Measurements from ENCODE around the gene EPB41L5.
"Not testable (repeated sequence)": the region's sequence is repeated elsewhere in the genome, so short reads cannot be mapped to it uniquely, and the experiment has no call there.

The EPB41L5 gene

DNA sequence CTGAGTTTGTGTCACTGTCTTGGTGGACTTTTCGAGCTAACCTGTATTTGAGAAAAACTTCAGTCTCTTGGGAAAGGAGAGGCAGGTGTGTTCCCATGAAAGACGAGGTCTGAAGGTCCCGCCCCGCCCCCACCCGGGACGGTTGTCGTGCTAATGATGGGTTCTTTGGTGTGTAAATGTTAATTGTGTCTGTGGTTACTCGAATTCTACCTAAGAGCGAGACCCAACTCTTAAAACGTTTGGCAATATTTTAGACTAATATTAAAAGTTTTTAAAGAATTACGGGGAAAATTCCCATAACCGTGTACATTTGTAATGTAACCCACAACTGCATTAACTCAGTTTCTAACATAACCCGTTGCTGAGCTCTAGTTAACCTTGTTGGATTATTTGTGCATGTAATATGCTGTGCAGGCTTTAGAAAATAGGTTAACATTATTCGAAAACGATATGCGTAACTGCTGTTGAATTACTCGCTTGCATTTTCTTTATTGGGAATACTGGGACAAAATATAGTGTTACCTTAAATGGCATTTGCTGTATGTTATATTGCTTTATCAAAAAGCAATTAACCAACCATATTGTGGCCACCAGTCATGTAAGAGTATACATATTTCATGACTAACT, 833 bp downstream of the EPB41L5 start:
- peaks cover 25% of the 10 kb centered on the region for H3K27me3 ChIP-seq (ENCODE audit: control insufficient read depth, insufficient read depth, low read length)
- no peaks in the 10 kb centered on the region for H3K9me3 ChIP-seq (ENCODE audit: control insufficient read depth, low read depth, low read length)
- H3K4me1 ChIP-seq (ENCODE audit: control insufficient read depth, low read depth, low read length) = peaks cover 21% of the 10 kb centered on the region
- peak overlapping the region; percentile 83 for H3K9ac ChIP-seq (ENCODE audit: low read length)
- no peaks in the 10 kb centered on the region for H3K36me3 ChIP-seq (ENCODE audit: control insufficient read depth, low read depth, low read length)
- H3K27ac ChIP-seq (ENCODE audit: low read length) = peak overlapping the region; percentile 77
- peak overlapping the region; percentile 94 for H3K4me3 ChIP-seq (ENCODE audit: low read length)

DNA sequence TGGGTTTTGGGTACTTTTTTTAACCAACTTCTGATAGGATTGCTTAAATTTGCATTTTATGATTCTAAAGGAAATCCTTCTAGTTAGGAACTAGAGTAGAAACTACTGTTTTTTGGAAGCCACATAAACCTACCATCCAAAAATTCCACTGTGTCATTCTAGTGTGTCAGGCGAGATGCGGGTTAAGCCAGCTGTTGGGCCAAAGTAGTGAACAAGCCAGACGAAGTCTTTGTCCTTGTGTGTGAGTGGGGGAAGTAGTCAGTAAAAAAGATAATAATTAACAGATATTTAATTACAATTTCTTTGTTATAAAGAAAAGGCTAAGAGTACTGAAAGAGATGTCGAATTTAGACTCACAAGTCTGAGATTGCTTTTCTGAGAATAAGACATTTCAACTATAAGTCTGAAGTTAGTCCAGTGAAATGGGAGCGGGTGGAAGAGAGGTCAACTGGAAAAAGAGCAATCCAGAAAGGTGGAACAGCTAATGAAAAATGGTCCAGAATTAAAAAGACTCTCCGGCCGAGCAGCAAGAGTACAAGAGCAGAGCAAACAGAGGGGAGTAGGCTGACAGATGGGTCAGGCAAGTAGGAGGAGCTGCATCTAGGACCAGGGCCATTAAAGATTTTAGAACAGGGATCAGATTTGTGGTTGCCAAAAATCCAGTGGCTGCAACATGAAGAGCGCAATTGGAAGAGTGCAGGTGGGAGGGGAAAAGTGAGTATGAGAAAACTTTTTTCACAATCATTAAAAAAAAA, 1.5 kb downstream of the EPB41L5 start:
- H3K4me1 ChIP-seq (ENCODE audit: control insufficient read depth, low read depth, low read length) = peaks cover 21% of the 10 kb centered on the region
- H3K9ac ChIP-seq (ENCODE audit: low read length) = peak overlapping the region; percentile 83
- no peak overlapping the region for H3K27ac ChIP-seq (ENCODE audit: low read length)
- H3K9me3 ChIP-seq (ENCODE audit: control insufficient read depth, low read depth, low read length) = no peaks in the 10 kb centered on the region
- H3K27me3 ChIP-seq (ENCODE audit: control insufficient read depth, insufficient read depth, low read length) = peaks cover 25% of the 10 kb centered on the region
- H3K4me3 ChIP-seq (ENCODE audit: low read length) = peak overlapping the region; percentile 94
- H3K36me3 ChIP-seq (ENCODE audit: control insufficient read depth, low read depth, low read length) = no peaks in the 10 kb centered on the region

DNA sequence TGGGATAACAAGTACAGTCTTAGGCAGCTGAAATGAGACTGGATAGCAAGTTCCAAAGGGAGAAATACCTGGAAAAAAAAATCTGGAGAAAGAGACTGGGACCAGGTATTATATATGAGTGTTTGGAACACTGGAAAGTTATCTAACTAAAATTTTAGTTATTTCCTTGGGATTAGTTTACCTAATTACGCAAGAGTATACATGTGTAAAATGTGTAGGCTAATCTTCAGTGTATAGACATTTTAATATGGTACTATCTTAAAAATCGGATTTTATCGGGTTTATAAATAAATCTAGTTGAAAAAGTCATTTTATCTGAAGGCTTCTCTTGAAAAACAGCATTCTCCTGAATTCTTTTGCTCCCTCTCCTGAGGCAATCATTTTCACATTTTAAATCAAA, 3.9 kb downstream of the EPB41L5 start:
- Histone ChIP-seq H3K4me3 (ENCODE audit: low read length) (no peak overlapping the region), H3K9me3 (ENCODE audit: control insufficient read depth, low read depth, low read length) (no peaks in the 10 kb centered on the region), H3K27ac (ENCODE audit: low read length) (peak overlapping the region; percentile 2), H3K9ac (ENCODE audit: low read length) (no peak overlapping the region), H3K4me1 (ENCODE audit: control insufficient read depth, low read depth, low read length) (peaks cover 21% of the 10 kb centered on the region), H3K36me3 (ENCODE audit: control insufficient read depth, low read depth, low read length) (no peaks in the 10 kb centered on the region), H3K27me3 (ENCODE audit: control insufficient read depth, insufficient read depth, low read length) (peaks cover 14% of the 10 kb centered on the region)

DNA sequence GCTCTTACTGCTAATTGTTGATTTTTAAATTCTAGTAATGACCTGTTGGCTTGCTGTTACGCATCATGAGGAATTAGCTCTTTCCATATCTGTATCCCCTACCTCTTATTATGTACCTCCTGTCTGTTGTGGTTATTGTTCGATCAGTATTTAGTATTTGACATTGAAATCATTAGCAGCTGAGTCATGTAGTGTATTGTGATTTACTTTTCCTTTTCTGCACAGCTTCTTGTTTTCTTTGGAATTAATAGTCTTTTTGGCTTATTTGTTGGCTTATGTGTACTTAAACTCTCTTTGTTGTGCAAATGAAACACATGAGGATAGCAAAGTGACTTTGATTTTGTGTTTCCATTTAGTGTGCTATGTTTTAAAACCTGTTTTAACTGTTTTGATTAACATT, 4.3 kb downstream of the EPB41L5 start:
- Histone ChIP-seq H3K4me3 (ENCODE audit: low read length) (no peak overlapping the region), H3K9ac (ENCODE audit: low read length) (no peak overlapping the region)

DNA sequence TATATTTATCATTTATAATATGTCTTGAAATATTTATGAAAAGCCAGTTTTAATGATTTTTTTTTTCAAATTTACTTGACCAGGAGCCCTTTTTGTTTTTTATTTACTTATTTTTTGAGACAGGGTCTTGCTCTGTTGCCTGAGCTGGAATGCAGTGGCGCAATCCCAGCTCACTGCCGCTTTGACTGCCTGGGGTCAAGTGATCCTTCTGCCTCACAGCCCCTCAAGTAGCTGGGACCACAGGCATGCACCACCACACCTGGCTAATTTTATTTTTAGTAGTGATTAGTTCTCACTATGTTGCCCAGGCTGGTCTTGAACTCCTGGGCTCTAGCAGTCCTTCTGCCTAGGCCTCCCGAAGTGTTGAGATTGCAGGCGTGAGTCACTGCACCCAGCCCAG, 5.7 kb downstream of the EPB41L5 start:
- H3K27me3 ChIP-seq (ENCODE audit: control insufficient read depth, insufficient read depth, low read length) = peaks cover 9% of the 10 kb centered on the region
- H3K4me1 ChIP-seq (ENCODE audit: control insufficient read depth, low read depth, low read length) = peaks cover 21% of the 10 kb centered on the region
- H3K4me3 ChIP-seq (ENCODE audit: low read length) = no peak overlapping the region
- no peak overlapping the region for H3K9ac ChIP-seq (ENCODE audit: low read length)
- H3K9me3 ChIP-seq (ENCODE audit: control insufficient read depth, low read depth, low read length) = no peaks in the 10 kb centered on the region
- H3K36me3 ChIP-seq (ENCODE audit: control insufficient read depth, low read depth, low read length) = no peaks in the 10 kb centered on the region
- no peak overlapping the region for H3K27ac ChIP-seq (ENCODE audit: low read length)

More for the DNA sequence above, 4.3 kb downstream of the EPB41L5 start:
- H3K4me1 ChIP-seq (ENCODE audit: control insufficient read depth, low read depth, low read length) = peaks cover 21% of the 10 kb centered on the region
- peak overlapping the region; percentile 2 for H3K27ac ChIP-seq (ENCODE audit: low read length)
- no peaks in the 10 kb centered on the region for H3K9me3 ChIP-seq (ENCODE audit: control insufficient read depth, low read depth, low read length)
- H3K36me3 ChIP-seq (ENCODE audit: control insufficient read depth, low read depth, low read length) = no peaks in the 10 kb centered on the region
- H3K27me3 ChIP-seq (ENCODE audit: control insufficient read depth, insufficient read depth, low read length) = peaks cover 10% of the 10 kb centered on the region

DNA sequence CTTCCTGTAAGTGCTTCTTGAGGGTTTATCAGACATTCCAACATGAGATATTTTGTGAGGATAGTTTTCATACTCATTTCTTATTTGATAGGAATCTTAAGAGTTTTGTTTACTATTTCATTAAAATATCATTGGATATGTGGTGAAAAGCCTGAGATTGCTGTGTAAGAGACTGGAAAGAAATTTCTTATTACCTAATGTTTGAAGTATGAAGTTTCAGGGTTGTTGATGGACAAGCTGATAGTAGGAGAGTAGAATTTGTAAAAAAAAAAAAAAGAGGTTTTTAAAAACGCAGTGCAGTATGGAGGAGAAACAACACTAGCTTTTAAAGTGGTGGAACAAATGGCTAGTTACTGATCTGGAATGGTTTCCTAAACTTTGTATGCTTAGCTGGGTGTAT, 7.7 kb downstream of the EPB41L5 start:
- H3K27me3 ChIP-seq (ENCODE audit: control insufficient read depth, insufficient read depth, low read length) = no peaks in the 10 kb centered on the region
- no peaks in the 10 kb centered on the region for H3K9me3 ChIP-seq (ENCODE audit: control insufficient read depth, low read depth, low read length)
- no peak overlapping the region for H3K9ac ChIP-seq (ENCODE audit: low read length)
- no peak overlapping the region for H3K27ac ChIP-seq (ENCODE audit: low read length)
- H3K4me1 ChIP-seq (ENCODE audit: control insufficient read depth, low read depth, low read length) = peaks cover 10% of the 10 kb centered on the region
- H3K36me3 ChIP-seq (ENCODE audit: control insufficient read depth, low read depth, low read length) = no peaks in the 10 kb centered on the region
- H3K4me3 ChIP-seq (ENCODE audit: low read length) = no peak overlapping the region

DNA sequence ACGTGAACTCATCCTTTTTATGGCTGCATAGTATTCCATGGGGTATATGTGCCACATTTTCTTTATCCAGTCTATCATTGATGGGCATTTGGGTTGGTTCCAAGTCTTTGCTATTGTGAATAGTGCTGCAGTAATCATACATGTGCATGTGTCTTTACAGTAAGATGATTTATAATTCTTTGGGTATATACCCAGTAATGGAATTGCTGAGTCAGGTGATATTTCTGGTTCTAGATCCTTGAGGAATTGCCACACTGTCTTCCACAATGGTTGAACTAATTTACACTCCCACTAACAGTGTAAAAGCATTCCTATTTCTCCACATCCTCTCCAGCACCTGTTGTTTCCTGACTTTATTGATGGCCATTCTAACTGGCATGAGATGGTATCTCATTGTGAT, 9.6 kb downstream of the EPB41L5 start:
- not testable (repeated sequence) for H3K4me1 ChIP-seq (ENCODE audit: control insufficient read depth, low read depth, low read length); H3K9me3 ChIP-seq (ENCODE audit: control insufficient read depth, low read depth, low read length); H3K36me3 ChIP-seq (ENCODE audit: control insufficient read depth, low read depth, low read length); H3K27ac ChIP-seq (ENCODE audit: low read length); H3K4me3 ChIP-seq (ENCODE audit: low read length); H3K9ac ChIP-seq (ENCODE audit: low read length); H3K27me3 ChIP-seq (ENCODE audit: control insufficient read depth, insufficient read depth, low read length)

DNA sequence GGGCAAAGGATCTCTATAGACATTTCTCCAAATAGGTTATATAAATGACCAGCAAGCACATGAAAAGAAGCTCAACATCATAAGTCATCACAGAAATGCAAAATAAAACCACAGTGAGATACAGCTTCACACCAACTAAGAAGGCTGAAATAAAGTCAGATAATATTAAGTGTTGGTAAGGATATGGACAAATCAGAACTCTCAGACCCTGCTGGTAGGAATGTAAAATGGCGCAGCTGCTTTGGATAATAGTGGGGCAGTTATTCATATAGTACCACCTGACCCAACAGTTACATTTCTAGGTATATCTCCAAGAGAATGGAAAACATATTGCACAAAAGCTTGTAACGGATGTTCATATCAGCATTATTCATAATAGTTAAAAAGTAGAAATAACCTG, 14.0 kb downstream of the EPB41L5 start:
- Histone ChIP-seq H3K27ac (ENCODE audit: low read length) (no peak overlapping the region), H3K9me3 (ENCODE audit: control insufficient read depth, low read depth, low read length) (no peaks in the 10 kb centered on the region), H3K27me3 (ENCODE audit: control insufficient read depth, insufficient read depth, low read length) (no peaks in the 10 kb centered on the region), H3K9ac (ENCODE audit: low read length) (no peak overlapping the region), H3K4me3 (ENCODE audit: low read length) (no peak overlapping the region), H3K4me1 (ENCODE audit: control insufficient read depth, low read depth, low read length) (no peaks in the 10 kb centered on the region), H3K36me3 (ENCODE audit: control insufficient read depth, low read depth, low read length) (peaks cover 4% of the 10 kb centered on the region)

DNA sequence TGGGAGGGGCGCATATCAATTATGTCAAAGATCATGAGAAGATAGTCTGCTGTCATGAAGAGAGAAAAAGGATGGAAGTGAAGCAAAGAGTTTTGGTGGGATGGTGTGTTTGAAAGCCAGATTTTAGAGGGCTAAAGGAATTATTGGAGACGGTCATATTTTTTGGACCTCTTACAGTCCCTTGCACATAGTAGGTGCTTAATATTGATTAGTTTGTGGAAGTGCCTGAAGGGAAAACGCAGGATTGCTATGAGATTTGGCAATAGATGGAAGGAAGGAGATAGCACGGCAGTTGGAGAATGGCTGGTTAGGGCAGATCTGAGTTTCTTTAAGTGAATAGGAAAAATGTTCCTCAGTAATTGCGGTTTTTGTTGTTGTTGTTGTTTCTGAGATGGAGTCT, 15.9 kb downstream of the EPB41L5 start:
- no peaks in the 10 kb centered on the region for H3K9me3 ChIP-seq (ENCODE audit: control insufficient read depth, low read depth, low read length)
- peaks cover 4% of the 10 kb centered on the region for H3K36me3 ChIP-seq (ENCODE audit: control insufficient read depth, low read depth, low read length)
- no peak overlapping the region for H3K27ac ChIP-seq (ENCODE audit: low read length)
- no peaks in the 10 kb centered on the region for H3K4me1 ChIP-seq (ENCODE audit: control insufficient read depth, low read depth, low read length)
- H3K4me3 ChIP-seq (ENCODE audit: low read length) = no peak overlapping the region
- no peaks in the 10 kb centered on the region for H3K27me3 ChIP-seq (ENCODE audit: control insufficient read depth, insufficient read depth, low read length)
- no peak overlapping the region for H3K9ac ChIP-seq (ENCODE audit: low read length)

DNA sequence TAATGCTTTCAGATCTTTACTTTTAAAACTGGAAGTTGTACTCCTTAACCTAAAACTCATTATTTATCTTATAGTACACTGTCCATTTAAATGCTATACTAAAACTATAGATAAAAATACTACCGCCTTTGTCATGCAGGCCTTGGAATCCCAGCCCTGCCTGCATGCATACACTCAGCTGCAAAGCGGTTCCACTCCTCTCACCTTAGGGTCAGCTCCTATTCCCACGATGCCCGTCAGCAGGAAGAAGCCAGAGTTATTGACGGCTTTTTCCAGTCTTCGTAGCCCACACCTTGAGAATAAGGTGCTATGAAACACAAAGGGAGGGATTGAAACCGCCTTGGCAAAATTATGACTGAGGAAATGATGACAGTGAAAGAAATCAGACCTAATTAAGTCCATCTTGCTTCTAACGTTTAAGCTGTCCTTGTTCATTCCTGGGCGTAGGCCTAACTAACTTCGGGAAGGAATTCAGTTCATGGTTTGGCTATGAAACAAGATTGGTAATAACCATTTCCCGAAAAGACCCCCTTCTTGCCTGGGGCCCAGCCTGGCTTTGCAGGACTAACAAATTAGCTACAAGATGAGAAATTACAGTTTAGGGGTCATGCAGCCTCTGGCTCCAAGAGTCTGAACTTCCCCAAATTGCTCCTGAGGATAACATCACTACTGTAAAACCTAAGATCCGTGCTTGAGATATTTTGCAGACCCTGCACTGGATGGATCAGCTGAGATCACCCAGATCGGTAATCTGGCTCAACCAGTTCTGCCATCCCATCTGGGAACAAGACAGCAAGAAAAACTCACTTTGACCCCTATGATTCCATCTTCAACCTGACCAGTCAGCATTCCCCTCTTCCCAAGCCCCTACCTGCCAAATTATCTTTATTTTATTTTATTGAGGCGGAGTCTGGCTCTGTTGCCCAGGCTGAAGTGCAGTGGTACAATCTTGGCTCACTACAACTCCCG, 17.1 kb downstream of the EPB41L5 start:
- Histone ChIP-seq H3K4me3 (ENCODE audit: low read length) (no peak overlapping the region), H3K36me3 (ENCODE audit: control insufficient read depth, low read depth, low read length) (peaks cover 4% of the 10 kb centered on the region), H3K4me1 (ENCODE audit: control insufficient read depth, low read depth, low read length) (no peaks in the 10 kb centered on the region), H3K9ac (ENCODE audit: low read length) (no peak overlapping the region), H3K9me3 (ENCODE audit: control insufficient read depth, low read depth, low read length) (no peaks in the 10 kb centered on the region), H3K27ac (ENCODE audit: low read length) (no peak overlapping the region), H3K27me3 (ENCODE audit: control insufficient read depth, insufficient read depth, low read length) (no peaks in the 10 kb centered on the region)

DNA sequence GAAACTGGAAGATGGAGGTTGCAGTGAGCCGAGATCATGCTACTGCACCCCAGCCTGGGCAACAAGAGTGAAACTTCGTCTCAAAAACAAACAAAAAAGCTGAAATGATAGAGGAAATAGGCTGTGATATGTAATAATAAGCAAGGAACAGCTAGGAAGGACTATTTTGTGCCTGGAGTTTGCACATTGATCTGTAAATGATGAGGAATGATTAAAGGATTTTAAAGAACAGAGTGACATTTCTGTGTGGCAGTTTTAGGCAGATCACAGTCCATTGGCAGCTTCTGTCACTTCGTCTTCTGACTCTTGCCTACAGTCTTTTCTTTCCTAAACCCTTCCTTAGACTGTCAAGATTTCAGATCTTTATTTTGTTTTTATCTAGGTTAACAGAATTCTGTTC, 19.4 kb downstream of the EPB41L5 start:
- H3K4me3 ChIP-seq (ENCODE audit: low read length) = no peak overlapping the region
- H3K4me1 ChIP-seq (ENCODE audit: control insufficient read depth, low read depth, low read length) = no peaks in the 10 kb centered on the region
- H3K9ac ChIP-seq (ENCODE audit: low read length) = no peak overlapping the region
- no peaks in the 10 kb centered on the region for H3K27me3 ChIP-seq (ENCODE audit: control insufficient read depth, insufficient read depth, low read length)
- H3K27ac ChIP-seq (ENCODE audit: low read length) = no peak overlapping the region
- no peaks in the 10 kb centered on the region for H3K36me3 ChIP-seq (ENCODE audit: control insufficient read depth, low read depth, low read length)
- no peaks in the 10 kb centered on the region for H3K9me3 ChIP-seq (ENCODE audit: control insufficient read depth, low read depth, low read length)
